Suppressor macrophage (primary cell): ENCODE data around the gene B9D1.

Source experiments
- DNase-seq, 4 experiments: peaks; one replicate each; pipeline ENCODE4 v3.0.0-alpha.2; 2020 to 2022

B9D1 gene

GRCh38 chr17:19301274-19301951 lies 61.1 kb downstream of the B9D1 start:
- DNase-seq, result peak in 1 of 4 experiments; percentile 33

GRCh38 chr17:19299866-19300265 lies 62.7 kb downstream of the B9D1 start:
- no peak for DNase-seq

GRCh38 chr17:19299214-19299747 lies 63.2 kb downstream of the B9D1 start:
- DNase-seq, result no peak

GRCh38 chr17:19298569-19299213 lies 63.8 kb downstream of the B9D1 start:
- no peak for DNase-seq

GRCh38 chr17:19296786-19297778 lies 65.4 kb downstream of the B9D1 start:
- DNase-seq, result peak in 3 of 4 experiments; percentile 38 to 56 (median 47)

- DNase-seq, result peak in 3 of 4 experiments; percentile 30 to 70 (median 69)
Measured at GRCh38 chr17:19295473-19296135, 66.9 kb downstream of the B9D1 start.

- peak in 2 of 4 experiments; percentile 43 to 54 for DNase-seq
Measured at GRCh38 chr17:19294443-19294842, 68.1 kb downstream of the B9D1 start.
